Measurements from ENCODE around the gene EDIL3.

Gene EDIL3

GRCh38 chr5:83914662-83915418 lies 469.8 kb downstream of the EDIL3 start:
- DNase-seq (ENCODE audit: low read depth in 1 of 2, low spot score in 1 of 2): no peak

- DNase-seq (ENCODE audit: low read depth in 1 of 2, low spot score in 1 of 2): no peak
These were observed 470.5 kb downstream of the EDIL3 start for GRCh38 chr5:83914199-83914598.

GRCh38 chr5:83913593-83913992 lies 471.1 kb downstream of the EDIL3 start:
- no peak for DNase-seq (ENCODE audit: low read depth in 1 of 2, low spot score in 1 of 2)

- no peak for DNase-seq (ENCODE audit: low read depth in 1 of 2, low spot score in 1 of 2)
These were observed 473.2 kb downstream of the EDIL3 start for GRCh38 chr5:83911367-83911919.

GRCh38 chr5:83900306-83900705 lies 484.4 kb downstream of the EDIL3 start:
- no peak for DNase-seq (ENCODE audit: low read depth in 1 of 2, low spot score in 1 of 2)

GRCh38 chr5:83899326-83899970 lies 485.2 kb downstream of the EDIL3 start:
- no peak for DNase-seq (ENCODE audit: low read depth in 1 of 2, low spot score in 1 of 2)

GRCh38 chr5:83895860-83896259 lies 488.8 kb downstream of the EDIL3 start:
- no peak for DNase-seq (ENCODE audit: low read depth in 1 of 2, low spot score in 1 of 2)

- DNase-seq (ENCODE audit: low read depth in 1 of 2, low spot score in 1 of 2): no peak
These were observed 493.4 kb downstream of the EDIL3 start for GRCh38 chr5:83891261-83891660.

All from activated T-helper 1 cell treated with anti-CD3 and anti-CD28 coated beads, Interleukin-2, amount 50 U/mL, for 16 hours (primary cell).